Measurements from ENCODE around the gene GPX4.

- TF ChIP-seq, protein P1, sequence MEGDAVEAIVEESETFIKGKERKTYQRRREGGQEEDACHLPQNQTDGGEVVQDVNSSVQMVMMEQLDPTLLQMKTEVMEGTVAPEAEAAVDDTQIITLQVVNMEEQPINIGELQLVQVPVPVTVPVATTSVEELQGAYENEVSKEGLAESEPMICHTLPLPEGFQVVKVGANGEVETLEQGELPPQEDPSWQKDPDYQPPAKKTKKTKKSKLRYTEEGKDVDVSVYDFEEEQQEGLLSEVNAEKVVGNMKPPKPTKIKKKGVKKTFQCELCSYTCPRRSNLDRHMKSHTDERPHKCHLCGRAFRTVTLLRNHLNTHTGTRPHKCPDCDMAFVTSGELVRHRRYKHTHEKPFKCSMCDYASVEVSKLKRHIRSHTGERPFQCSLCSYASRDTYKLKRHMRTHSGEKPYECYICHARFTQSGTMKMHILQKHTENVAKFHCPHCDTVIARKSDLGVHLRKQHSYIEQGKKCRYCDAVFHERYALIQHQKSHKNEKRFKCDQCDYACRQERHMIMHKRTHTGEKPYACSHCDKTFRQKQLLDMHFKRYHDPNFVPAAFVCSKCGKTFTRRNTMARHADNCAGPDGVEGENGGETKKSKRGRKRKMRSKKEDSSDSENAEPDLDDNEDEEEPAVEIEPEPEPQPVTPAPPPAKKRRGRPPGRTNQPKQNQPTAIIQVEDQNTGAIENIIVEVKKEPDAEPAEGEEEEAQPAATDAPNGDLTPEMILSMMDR (IDR thresholded peaks at IDR 0.05) = no peak
- no peak for TF ChIP-seq POLR2A (IDR thresholded peaks at IDR 0.05)
- TF ChIP-seq POLR2AphosphoS5 (IDR thresholded peaks at IDR 0.05) = no peak
- TF ChIP-seq EP300 (IDR thresholded peaks at IDR 0.05) = no peak
Measured at GRCh38 chr19:1140272-1141027, 36.7 kb downstream of the GPX4 start.
